SH-SY5Y (cell line): Measurements from ENCODE around the gene BICRA.

Experiments used
- GATA2 ChIP-seq: IDR thresholded peaks from 2 replicates; pipeline ENCODE4 v1.6.1; 2011; ENCODE audit warnings: mild to moderate bottlenecking, low read depth, low read length
- GATA3 ChIP-seq: IDR thresholded peaks from 2 replicates; pipeline ENCODE4 v1.6.1; 2011; ENCODE audit warnings: low read depth, mild to moderate bottlenecking, low read length, moderate library complexity

DNA sequence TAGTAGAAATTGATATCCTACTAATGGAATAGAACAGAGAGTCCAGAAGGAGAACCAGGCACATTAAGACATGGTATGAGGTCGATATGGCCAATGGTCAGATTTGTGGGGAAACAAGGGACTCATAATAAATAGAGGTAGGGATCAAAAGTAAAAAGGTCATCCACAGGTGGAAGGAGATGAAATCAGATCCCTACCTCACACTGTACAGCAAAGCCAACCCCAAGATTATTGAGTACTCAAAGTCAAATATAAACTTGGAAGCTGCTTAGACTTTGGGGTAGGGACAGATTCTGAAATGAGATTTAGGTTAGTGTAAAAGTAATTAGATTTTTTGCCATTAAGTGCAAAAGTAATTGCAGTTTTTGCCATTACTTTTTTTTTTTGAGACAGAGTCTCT, 40.7 kb downstream of the BICRA start:
- TF ChIP-seq GATA3 = no peak
- no peak for TF ChIP-seq GATA2
